Measurements from ENCODE around the gene TMC1. TPM values are rescaled to one million over a fixed set of nuclear protein-coding genes. Genes with fewer than 3 reads are reported as not detected.
"Not testable (repeated sequence)": the region's sequence is repeated elsewhere in the genome, so short reads cannot be mapped to it uniquely, and the experiment has no call there.

TMC1 gene
- total RNA-seq, 1 experiment from 2014 or later: not detected

DNA sequence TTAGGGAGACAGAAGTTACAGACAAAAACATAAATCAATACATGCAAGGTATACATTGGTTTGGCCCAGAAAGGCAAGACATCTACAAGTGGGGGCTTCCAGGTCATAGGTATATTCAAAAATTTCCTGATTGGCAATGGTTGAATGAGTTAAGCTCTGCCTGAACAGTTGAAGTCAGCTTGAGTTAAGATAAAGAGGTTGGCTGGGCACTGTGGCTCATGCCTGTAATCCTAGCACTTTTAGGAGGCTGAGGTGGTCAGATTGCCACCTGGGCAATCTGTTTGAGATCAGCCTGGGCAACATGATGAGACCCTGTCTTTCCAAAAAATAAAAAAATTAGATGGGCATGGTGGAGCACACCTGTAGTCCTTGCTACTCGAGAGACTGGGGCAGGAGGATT is 16.3 kb downstream of the TMC1 start:
- ChIA-PET CTCF (interaction anchor here (0.6 kb wide), 1 partner anchor 49 kb away, joined by 4 read pairs; no protein-coding TSS in a partner anchor), POLR2A (interaction anchor here (1.1 to 1.7 kb wide), 2 partner anchors 60 to 172 kb away, joined by 3 to 10 read pairs; partner anchors contain the start of gene ZFAND5)
- H3K36me3 Mint-ChIP-seq (ENCODE audit: insufficient read depth, unreplicated experiment): no peaks in the 10 kb centered on the region
- BruUV-seq (replicated peaks): no TSS peak
- intact Hi-C loops (cut with micrococcal nuclease): no loop called here
- TF ChIP-seq, protein P1, sequence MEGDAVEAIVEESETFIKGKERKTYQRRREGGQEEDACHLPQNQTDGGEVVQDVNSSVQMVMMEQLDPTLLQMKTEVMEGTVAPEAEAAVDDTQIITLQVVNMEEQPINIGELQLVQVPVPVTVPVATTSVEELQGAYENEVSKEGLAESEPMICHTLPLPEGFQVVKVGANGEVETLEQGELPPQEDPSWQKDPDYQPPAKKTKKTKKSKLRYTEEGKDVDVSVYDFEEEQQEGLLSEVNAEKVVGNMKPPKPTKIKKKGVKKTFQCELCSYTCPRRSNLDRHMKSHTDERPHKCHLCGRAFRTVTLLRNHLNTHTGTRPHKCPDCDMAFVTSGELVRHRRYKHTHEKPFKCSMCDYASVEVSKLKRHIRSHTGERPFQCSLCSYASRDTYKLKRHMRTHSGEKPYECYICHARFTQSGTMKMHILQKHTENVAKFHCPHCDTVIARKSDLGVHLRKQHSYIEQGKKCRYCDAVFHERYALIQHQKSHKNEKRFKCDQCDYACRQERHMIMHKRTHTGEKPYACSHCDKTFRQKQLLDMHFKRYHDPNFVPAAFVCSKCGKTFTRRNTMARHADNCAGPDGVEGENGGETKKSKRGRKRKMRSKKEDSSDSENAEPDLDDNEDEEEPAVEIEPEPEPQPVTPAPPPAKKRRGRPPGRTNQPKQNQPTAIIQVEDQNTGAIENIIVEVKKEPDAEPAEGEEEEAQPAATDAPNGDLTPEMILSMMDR (IDR thresholded peaks at IDR 0.05; ENCODE audit: unreplicated experiment): no peak
- peak overlapping the region; percentile 25 for H3K27ac Mint-ChIP-seq (ENCODE audit: low read depth, unreplicated experiment)
- peaks cover 37% of the 10 kb centered on the region for H3K4me1 Mint-ChIP-seq (ENCODE audit: insufficient read depth, unreplicated experiment)
- no peaks in the 10 kb centered on the region for H3K9me3 Mint-ChIP-seq (ENCODE audit: unreplicated experiment)
- H3K4me3 Mint-ChIP-seq (ENCODE audit: unreplicated experiment): no peak overlapping the region
- H3K27me3 Mint-ChIP-seq (ENCODE audit: insufficient read depth, unreplicated experiment): no peaks in the 10 kb centered on the region
- no peak for DNase-seq (ENCODE audit: unreplicated experiment)

DNA sequence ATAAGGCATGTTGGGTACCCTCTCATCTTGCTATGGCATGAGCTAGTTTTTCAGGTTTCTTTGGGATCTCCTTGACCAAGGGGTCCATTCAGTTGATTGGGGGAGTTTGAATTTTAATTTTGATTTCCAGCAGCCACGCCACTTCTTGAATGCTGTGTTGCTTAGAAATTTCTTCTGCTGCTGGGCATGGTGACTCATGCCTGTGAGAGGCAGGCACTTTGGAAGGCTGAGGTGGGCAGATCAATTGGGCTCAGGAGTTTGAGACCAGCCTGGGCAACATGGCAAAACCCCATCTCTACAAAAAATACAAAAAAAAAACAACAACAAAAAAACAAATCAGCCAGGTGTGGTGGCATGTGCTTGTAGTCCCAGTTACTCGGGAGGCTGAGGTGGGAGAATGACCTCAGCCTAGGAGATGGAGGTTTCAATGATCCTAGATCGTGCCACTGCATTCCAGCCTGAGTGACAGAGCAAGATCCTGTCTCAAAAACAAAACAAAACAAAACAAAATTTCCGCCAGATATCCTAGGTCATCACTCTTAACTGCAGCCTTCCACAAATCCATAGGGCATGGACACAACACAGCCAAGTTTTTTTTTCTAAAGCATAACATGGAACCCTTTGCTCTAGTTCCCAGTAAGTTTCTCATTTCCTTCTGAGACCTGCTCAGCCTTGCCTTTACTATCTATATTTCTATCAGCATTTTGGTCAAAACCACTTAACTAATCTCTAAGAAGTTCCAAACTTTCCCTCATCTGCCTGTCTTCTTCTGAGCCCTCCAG is 17.7 kb downstream of the TMC1 start:
- no peak overlapping the region for H3K4me3 Mint-ChIP-seq (ENCODE audit: unreplicated experiment)
- H3K36me3 Mint-ChIP-seq (ENCODE audit: insufficient read depth, unreplicated experiment): no peaks in the 10 kb centered on the region
- POLR2A ChIA-PET: interaction anchor here (0.6 to 5.2 kb wide), 6 partner anchors 9 to 181 kb away, joined by 3 to 74 read pairs (median 26); partner anchors contain the start of gene ZFAND5
- no peaks in the 10 kb centered on the region for H3K27me3 Mint-ChIP-seq (ENCODE audit: insufficient read depth, unreplicated experiment)
- BruUV-seq (replicated peaks): no TSS peak
- peak overlapping the region; percentile 59 for H3K27ac Mint-ChIP-seq (ENCODE audit: low read depth, unreplicated experiment)
- TF ChIP-seq, protein P1 (IDR thresholded peaks at IDR 0.05; ENCODE audit: unreplicated experiment): no peak
- CTCF ChIA-PET: interaction anchor here (0.5 kb wide), 1 partner anchor 172 kb away, joined by 6 read pairs; no protein-coding TSS in a partner anchor
- H3K4me1 Mint-ChIP-seq (ENCODE audit: insufficient read depth, unreplicated experiment): peaks cover 39% of the 10 kb centered on the region
- no peak for DNase-seq (ENCODE audit: unreplicated experiment)
- H3K9me3 Mint-ChIP-seq (ENCODE audit: unreplicated experiment): no peaks in the 10 kb centered on the region
- intact Hi-C loops (cut with micrococcal nuclease): no loop called here

DNA sequence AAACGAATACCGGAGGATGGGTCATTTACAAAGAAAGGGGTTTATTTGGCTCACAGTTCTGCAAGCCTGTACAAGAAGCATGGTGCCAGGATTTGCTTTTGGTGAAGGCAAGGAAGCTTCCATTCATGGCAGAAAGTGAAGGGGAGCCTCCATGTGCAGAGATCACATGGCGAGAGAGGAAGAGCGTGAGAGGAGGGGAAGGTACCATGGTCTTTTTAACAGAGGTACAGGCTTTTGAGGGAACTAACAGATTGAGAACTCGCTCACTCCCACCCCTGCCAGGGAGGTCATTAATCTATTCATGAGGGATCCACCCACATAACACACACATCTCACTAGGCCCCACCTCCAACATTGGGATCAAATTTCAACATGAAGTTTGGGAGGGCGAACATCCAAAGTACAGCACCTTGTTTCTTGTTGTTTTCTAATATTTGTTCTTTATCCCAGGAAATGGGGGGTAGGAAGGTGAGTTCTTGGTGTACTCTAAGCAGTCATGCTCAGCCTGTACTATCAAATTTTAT is 18.5 kb downstream of the TMC1 start:
- ChIA-PET POLR2A (interaction anchor here (0.7 to 5.2 kb wide), 16 partner anchors 10 to 182 kb away, joined by 3 to 74 read pairs (median 6); partner anchors contain the start of gene ZFAND5), CTCF (interaction anchor here (0.9 to 1.3 kb wide), 2 partner anchors 18 to 177 kb away, joined by 4 to 5 read pairs; no protein-coding TSS in a partner anchor)
- no peak overlapping the region for H3K4me3 Mint-ChIP-seq (ENCODE audit: unreplicated experiment)
- H3K36me3 Mint-ChIP-seq (ENCODE audit: insufficient read depth, unreplicated experiment): no peaks in the 10 kb centered on the region
- no peaks in the 10 kb centered on the region for H3K9me3 Mint-ChIP-seq (ENCODE audit: unreplicated experiment)
- no peaks in the 10 kb centered on the region for H3K27me3 Mint-ChIP-seq (ENCODE audit: insufficient read depth, unreplicated experiment)
- H3K4me1 Mint-ChIP-seq (ENCODE audit: insufficient read depth, unreplicated experiment): peaks cover 39% of the 10 kb centered on the region
- intact Hi-C loops (cut with micrococcal nuclease): loop anchor here (5.0 kb wide), 2 partner anchors 47 to 63 kb away; no protein-coding TSS in a partner anchor
- H3K27ac Mint-ChIP-seq (ENCODE audit: low read depth, unreplicated experiment): peak overlapping the region; percentile 59
- BruUV-seq (replicated peaks): no TSS peak
- TF ChIP-seq, protein P1 (IDR thresholded peaks at IDR 0.05; ENCODE audit: unreplicated experiment): no peak
- DNase-seq (ENCODE audit: unreplicated experiment): peak; percentile 63

DNA sequence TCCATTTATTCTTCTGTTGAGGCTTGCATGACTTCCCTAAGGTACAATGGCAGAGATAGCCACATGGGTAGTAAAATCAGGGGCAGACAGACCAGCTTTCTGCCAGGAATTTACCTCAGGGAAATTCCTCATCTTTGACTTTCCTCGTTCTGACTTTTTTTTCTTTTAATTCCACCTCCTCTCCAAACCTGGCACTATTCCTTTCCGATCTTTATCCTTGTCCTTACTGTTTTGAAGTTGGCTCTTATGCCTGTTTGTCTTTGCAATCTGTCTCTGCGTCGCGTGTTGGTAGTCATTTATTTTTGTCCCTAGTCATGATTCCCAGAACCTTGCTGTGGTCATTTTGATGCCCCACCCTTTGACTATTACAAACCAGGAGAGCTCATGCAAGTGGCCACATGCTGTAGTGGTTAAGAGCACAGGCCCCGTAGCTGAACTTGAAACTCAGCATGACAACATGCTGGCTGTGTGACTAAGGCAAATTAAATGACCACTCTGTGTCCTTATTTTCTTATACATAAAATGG is 19.0 kb downstream of the TMC1 start:
- CTCF ChIA-PET: interaction anchor here (0.5 to 1.7 kb wide), 9 partner anchors 12 to 286 kb away, joined by 3 to 6 read pairs (median 3); no protein-coding TSS in a partner anchor
- no peaks in the 10 kb centered on the region for H3K9me3 Mint-ChIP-seq (ENCODE audit: unreplicated experiment)
- TF ChIP-seq, protein P1 (IDR thresholded peaks at IDR 0.05; ENCODE audit: unreplicated experiment): no peak
- no peaks in the 10 kb centered on the region for H3K36me3 Mint-ChIP-seq (ENCODE audit: insufficient read depth, unreplicated experiment)
- peak overlapping the region; percentile 4 for H3K4me3 Mint-ChIP-seq (ENCODE audit: unreplicated experiment)
- POLR2A ChIA-PET: interaction anchor here (0.7 to 5.2 kb wide), 20 partner anchors 8 to 182 kb away, joined by 3 to 74 read pairs (median 5); partner anchors contain the start of gene ZFAND5
- peak; percentile 87 for DNase-seq (ENCODE audit: unreplicated experiment)
- H3K27ac Mint-ChIP-seq (ENCODE audit: low read depth, unreplicated experiment): peak overlapping the region; percentile 59
- intact Hi-C loops (cut with micrococcal nuclease): loop anchor here (5.0 kb wide), 2 partner anchors 47 to 63 kb away; no protein-coding TSS in a partner anchor
- no peaks in the 10 kb centered on the region for H3K27me3 Mint-ChIP-seq (ENCODE audit: insufficient read depth, unreplicated experiment)
- BruUV-seq (replicated peaks): no TSS peak
- peaks cover 39% of the 10 kb centered on the region for H3K4me1 Mint-ChIP-seq (ENCODE audit: insufficient read depth, unreplicated experiment)

DNA sequence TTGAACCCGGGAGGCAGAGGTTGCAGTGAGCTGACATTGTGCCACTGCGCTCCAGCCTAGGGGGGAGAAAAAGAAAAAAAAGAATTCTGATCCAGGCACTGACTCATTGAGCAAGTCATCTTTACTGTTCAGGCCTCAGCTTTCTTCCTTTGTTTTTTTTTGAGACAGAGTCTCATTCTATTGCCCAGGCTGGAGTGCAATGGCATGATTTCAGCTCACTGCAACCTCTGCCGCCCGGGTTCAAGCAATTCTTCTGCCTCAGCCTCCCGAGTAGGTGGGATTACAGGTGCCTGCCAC is 21.1 kb downstream of the TMC1 start:
- ChIA-PET POLR2A (interaction anchor here (0.6 to 5.2 kb wide), 12 partner anchors 9 to 178 kb away, joined by 3 to 74 read pairs (median 10); partner anchors contain the start of gene ZFAND5), CTCF (interaction anchor here (0.7 to 1.0 kb wide), 4 partner anchors 11 to 252 kb away, joined by 3 to 4 read pairs (median 4); no protein-coding TSS in a partner anchor)
- peaks cover 39% of the 10 kb centered on the region for H3K4me1 Mint-ChIP-seq (ENCODE audit: insufficient read depth, unreplicated experiment)
- BruUV-seq (replicated peaks); H3K4me3 Mint-ChIP-seq (ENCODE audit: unreplicated experiment); H3K27me3 Mint-ChIP-seq (ENCODE audit: insufficient read depth, unreplicated experiment); H3K9me3 Mint-ChIP-seq (ENCODE audit: unreplicated experiment); H3K36me3 Mint-ChIP-seq (ENCODE audit: insufficient read depth, unreplicated experiment): not testable (repeated sequence)
- DNase-seq (ENCODE audit: unreplicated experiment): peak; percentile 70
- H3K27ac Mint-ChIP-seq (ENCODE audit: low read depth, unreplicated experiment): peak overlapping the region; percentile 59
- intact Hi-C loops (cut with micrococcal nuclease): loop anchor here (5.0 kb wide), 2 partner anchors 45 to 65 kb away; no protein-coding TSS in a partner anchor
